ENCODE data around the gene PRC1. TPM values are rescaled to one million over a fixed set of nuclear protein-coding genes. Genes with fewer than 3 reads are reported as not detected.

The PRC1 gene
- polyA plus RNA-seq, 1 donor (not counting 4 experiments of a cell fraction or from before 2014, with no cell fraction given) = 105 TPM

DNA sequence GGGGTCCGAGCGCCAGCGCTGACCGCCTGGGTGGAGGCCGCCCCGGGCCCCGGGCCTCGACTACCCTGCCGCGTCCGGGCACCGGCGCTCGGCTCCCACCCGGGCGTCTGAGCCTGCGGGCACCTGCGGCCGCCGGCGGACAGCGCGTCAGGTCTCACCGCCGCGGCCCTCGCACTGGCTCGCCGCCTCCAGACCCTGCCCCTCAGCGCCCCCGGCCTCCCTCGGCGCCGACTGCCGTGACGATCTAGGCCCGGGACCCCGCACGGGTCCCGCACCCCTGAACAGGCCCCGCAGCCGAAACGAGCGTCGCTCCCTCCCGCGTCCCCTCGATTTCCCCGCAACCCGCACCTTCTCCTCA lies 297 bp downstream of the PRC1 start:
- DNase-seq (ENCODE audit: low read depth, low spot score) = no peak
- Histone ChIP-seq H3K4me1 (ENCODE audit: control insufficient read depth, extremely low read depth, insufficient read depth, low read length) (peaks cover 4% of the 10 kb centered on the region), H3K9me1 (ENCODE audit: control insufficient read depth, extremely low read depth, insufficient read depth, low read length) (no peaks in the 10 kb centered on the region), H3K27ac (ENCODE audit: control insufficient read depth, insufficient read depth, low read length) (peak overlapping the region; percentile 84), H3K4me2 (ENCODE audit: control insufficient read depth, extremely low read depth, insufficient read depth, low read depth, low read length) (peak overlapping the region; percentile 90), H3K9ac (ENCODE audit: control insufficient read depth, extremely low read depth, insufficient read depth, low read length) (peak overlapping the region; percentile 86), H3K4me3 (ENCODE audit: control insufficient read depth in 2 of 3, extremely low read depth in 1 of 3, insufficient read depth in 2 of 3, low read depth in 1 of 3, low read length in 3 of 3) (peak overlapping the region; percentile 67 to 96 (median 89)), H3K36me3 (ENCODE audit: control insufficient read depth in 2 of 2, extremely low read depth in 1 of 2, insufficient read depth in 2 of 2, low read length in 2 of 2) (peaks cover 5 to 9% of the 10 kb centered on the region in 2 experiments), H4K20me1 (ENCODE audit: control insufficient read depth, extremely low read depth, insufficient read depth, low read length) (no peaks in the 10 kb centered on the region), H3K27me3 (ENCODE audit: control insufficient read depth, extremely low read depth, insufficient read depth, low read length) (no peaks in the 10 kb centered on the region), H3K9me3 (ENCODE audit: control insufficient read depth, low read depth, low read length) (no peaks in the 10 kb centered on the region), H2AFZ (ENCODE audit: control insufficient read depth, low read length) (peak overlapping the region; percentile 84), H3K79me2 (ENCODE audit: control insufficient read depth, insufficient read depth, low read length) (peaks cover 52% of the 10 kb centered on the region)
- FAIRE-seq = no peak
- dilution Hi-C loops (cut with MboI; ENCODE audit: extremely low pct_ligation_motif_present, low sequenced_read_pairs) = no loop called here
- TF ChIP-seq, protein P1, sequence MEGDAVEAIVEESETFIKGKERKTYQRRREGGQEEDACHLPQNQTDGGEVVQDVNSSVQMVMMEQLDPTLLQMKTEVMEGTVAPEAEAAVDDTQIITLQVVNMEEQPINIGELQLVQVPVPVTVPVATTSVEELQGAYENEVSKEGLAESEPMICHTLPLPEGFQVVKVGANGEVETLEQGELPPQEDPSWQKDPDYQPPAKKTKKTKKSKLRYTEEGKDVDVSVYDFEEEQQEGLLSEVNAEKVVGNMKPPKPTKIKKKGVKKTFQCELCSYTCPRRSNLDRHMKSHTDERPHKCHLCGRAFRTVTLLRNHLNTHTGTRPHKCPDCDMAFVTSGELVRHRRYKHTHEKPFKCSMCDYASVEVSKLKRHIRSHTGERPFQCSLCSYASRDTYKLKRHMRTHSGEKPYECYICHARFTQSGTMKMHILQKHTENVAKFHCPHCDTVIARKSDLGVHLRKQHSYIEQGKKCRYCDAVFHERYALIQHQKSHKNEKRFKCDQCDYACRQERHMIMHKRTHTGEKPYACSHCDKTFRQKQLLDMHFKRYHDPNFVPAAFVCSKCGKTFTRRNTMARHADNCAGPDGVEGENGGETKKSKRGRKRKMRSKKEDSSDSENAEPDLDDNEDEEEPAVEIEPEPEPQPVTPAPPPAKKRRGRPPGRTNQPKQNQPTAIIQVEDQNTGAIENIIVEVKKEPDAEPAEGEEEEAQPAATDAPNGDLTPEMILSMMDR (optimal IDR thresholded peaks at IDR 0.05 in 1 of 3, IDR thresholded peaks at IDR 0.05 in 1 of 3, conservative IDR thresholded peaks at IDR 0.05 in 1 of 3; ENCODE audit: extremely low read depth in 1 of 3, insufficient read depth in 2 of 3, low read length in 3 of 3) = no peak

DNA sequence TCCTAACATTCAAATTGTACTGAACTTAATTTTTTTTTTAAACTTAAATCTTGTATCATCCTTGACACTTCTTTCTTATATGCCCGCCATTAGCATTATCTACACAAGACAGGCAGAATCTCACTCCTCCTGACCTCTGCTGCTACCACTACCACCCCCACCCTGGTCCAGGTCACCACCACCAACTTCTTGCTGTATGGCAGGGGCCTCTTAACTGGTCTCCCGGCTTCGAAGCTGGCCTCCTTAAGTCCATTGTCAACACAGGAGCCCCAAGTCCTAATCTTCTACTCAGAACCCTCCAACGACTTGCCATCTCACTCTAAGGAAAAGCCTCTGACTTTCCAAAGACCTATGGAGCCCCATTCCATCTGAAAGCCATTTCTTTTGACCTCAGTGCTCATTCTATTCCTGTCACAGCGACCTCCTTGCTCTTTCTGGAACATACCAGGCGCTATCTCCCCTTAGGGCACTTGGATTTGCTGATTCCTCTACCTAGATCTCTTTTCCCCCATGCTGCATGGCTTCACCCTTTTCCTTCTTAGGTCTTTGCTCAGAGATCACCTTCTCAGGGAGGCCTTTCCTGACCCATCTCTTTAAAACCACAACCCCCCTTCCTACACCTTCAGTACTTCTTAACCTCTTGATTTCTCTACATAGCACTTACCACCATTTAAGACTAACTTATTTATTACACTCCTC lies 2.6 kb downstream of the PRC1 start:
- Histone ChIP-seq H3K4me2 (ENCODE audit: control insufficient read depth, extremely low read depth, insufficient read depth, low read depth, low read length) (peak overlapping the region; percentile 53), H3K9me3 (ENCODE audit: control insufficient read depth, low read depth, low read length) (no peaks in the 10 kb centered on the region), H3K36me3 (ENCODE audit: control insufficient read depth in 2 of 2, extremely low read depth in 1 of 2, insufficient read depth in 2 of 2, low read length in 2 of 2) (no peaks in the 10 kb centered on the region), H3K27ac (ENCODE audit: control insufficient read depth, insufficient read depth, low read length) (no peak overlapping the region), H3K9me1 (ENCODE audit: control insufficient read depth, extremely low read depth, insufficient read depth, low read length) (no peaks in the 10 kb centered on the region), H3K4me3 (ENCODE audit: control insufficient read depth in 2 of 3, extremely low read depth in 1 of 3, insufficient read depth in 2 of 3, low read depth in 1 of 3, low read length in 3 of 3) (no peak overlapping the region), H3K9ac (ENCODE audit: control insufficient read depth, extremely low read depth, insufficient read depth, low read length) (no peak overlapping the region), H3K27me3 (ENCODE audit: control insufficient read depth, extremely low read depth, insufficient read depth, low read length) (no peaks in the 10 kb centered on the region), H2AFZ (ENCODE audit: control insufficient read depth, low read length) (peak overlapping the region; percentile 14), H3K4me1 (ENCODE audit: control insufficient read depth, extremely low read depth, insufficient read depth, low read length) (peaks cover 7% of the 10 kb centered on the region), H3K79me2 (ENCODE audit: control insufficient read depth, insufficient read depth, low read length) (peaks cover 75% of the 10 kb centered on the region), H4K20me1 (ENCODE audit: control insufficient read depth, extremely low read depth, insufficient read depth, low read length) (no peaks in the 10 kb centered on the region)
- DNase-seq (ENCODE audit: low read depth, low spot score) (no peak), FAIRE-seq (no peak)
- dilution Hi-C loops (cut with MboI; ENCODE audit: extremely low pct_ligation_motif_present, low sequenced_read_pairs) = no loop called here
- TF ChIP-seq, protein P1 (optimal IDR thresholded peaks at IDR 0.05 in 1 of 3, IDR thresholded peaks at IDR 0.05 in 1 of 3, conservative IDR thresholded peaks at IDR 0.05 in 1 of 3; ENCODE audit: extremely low read depth in 1 of 3, insufficient read depth in 2 of 3, low read length in 3 of 3) = no peak
- TF ChIP-seq EZH2 (IDR thresholded peaks at IDR 0.05; ENCODE audit: low read length) = no peak
